GM12878 (cell line): Measurements from ENCODE around the gene PLK1. TPM values are rescaled to one million over a fixed set of nuclear protein-coding genes. Genes with fewer than 3 reads are reported as not detected.
A peak's percentile ranks its signal among the peaks of the same experiment; 100 is the strongest.

Experiments used
- ATAC-seq: fragments of 200-7000 bp; cut with Tn5 transposase; 3 replicates; pipeline ENCODE4 v1.9.1; 2020; ENCODE audit warnings: mild to moderate bottlenecking, moderate library complexity
- BruUV-seq: library from RNA; stranded (reverse); fragments of 400-500 nt; replicated peaks from 2 replicates; lab custom pipeline; 2021; lab: Mats Ljungman, UMichigan
- CTCF ChIA-PET: fragments of 300-600 bp; sonication (Branson Sonifier 250); formaldehyde crosslinking; extraction: SDS; loops from one replicate; lab custom pipeline; 2021; ENCODE audit warnings: inconsistent platforms; lab: Yijun Ruan, JAX
- POLR2A ChIA-PET: fragments of 350-600 bp; formaldehyde crosslinking; extraction: SDS; loops from one replicate; lab custom pipeline; 2021; ENCODE audit warnings: inconsistent platforms; lab: Charles Lee
- RAD21 ChIA-PET: fragments of 300-600 bp; sonication (Branson Sonifier 250); formaldehyde crosslinking; loops from one replicate; lab custom pipeline; 2023; ENCODE audit warnings: antibody characterized with exemption; ENCODE audit not compliant: unreplicated experiment; lab: Charles Lee
- SMC1A ChIA-PET: fragments of 300-600 bp; sonication (Branson Sonifier 250); formaldehyde crosslinking; loops from one replicate; lab custom pipeline; 2023; ENCODE audit not compliant: unreplicated experiment, uncharacterized antibody; lab: Charles Lee
- DNase-seq: peaks from one replicate; pipeline ENCODE4 v3.0.0-alpha.2; 2011; ENCODE audit warnings: low read depth, low spot score
- FAIRE-seq: peaks from 3 replicates; lab custom pipeline; 2011; peaks lifted over from hg19 to GRCh38; lab: Jason Lieb, UNC
- H2AFZ ChIP-seq: 2 replicates; pipeline ENCODE4 v1.6.0; 2011; ENCODE audit warnings: low read depth, low read length, control low read depth; ENCODE audit not compliant: control insufficient read depth
- H3K27ac ChIP-seq: 2 replicates; pipeline ENCODE4 v1.5.1; 2011; ENCODE audit warnings: control low read depth; ENCODE audit not compliant: control insufficient read depth, insufficient read depth
- H3K27me3 ChIP-seq, 2 experiments: replicated peaks in 1 of 2; 2 replicates each; pipeline versions ENCODE4 v1.6.0 to v1.6.1; 2011; ENCODE audit warnings: low read length in 1 of 2; ENCODE audit not compliant: control insufficient read depth in 2 of 2, insufficient read depth in 2 of 2
- H3K36me3 ChIP-seq, 2 experiments: 2 replicates each; pipeline ENCODE4 v1.5.1; 2011; ENCODE audit warnings: low read length in 1 of 2; ENCODE audit not compliant: control insufficient read depth in 2 of 2, insufficient read depth in 2 of 2
- H3K4me1 ChIP-seq: 2 replicates; pipeline ENCODE4 v1.6.1; 2011; ENCODE audit warnings: mild to moderate bottlenecking, low read length, moderate library complexity, mixed read lengths; ENCODE audit not compliant: control insufficient read depth, insufficient read depth
- H3K4me2 ChIP-seq: 2 replicates; pipeline ENCODE4 v1.6.0; 2011; ENCODE audit warnings: control low read depth; ENCODE audit not compliant: control insufficient read depth, insufficient read depth
- H3K4me3 ChIP-seq: fragments of 200-600 bp; sonication (generic); 2 replicates; pipeline ENCODE4 v1.5.1; 2016
- H3K79me2 ChIP-seq: 2 replicates; pipeline ENCODE4 v1.6.0; 2011; ENCODE audit warnings: low read length; ENCODE audit not compliant: control insufficient read depth, insufficient read depth
- H3K9ac ChIP-seq: 2 replicates; pipeline ENCODE4 v1.8.0; 2011; ENCODE audit warnings: low read length, control low read depth, mixed read lengths; ENCODE audit not compliant: control insufficient read depth, insufficient read depth
- H3K9me3 ChIP-seq: replicated peaks from 3 replicates; pipeline ENCODE4 v1.5.1; 2011; ENCODE audit warnings: mild to moderate bottlenecking, low read length; ENCODE audit not compliant: control insufficient read depth, insufficient read depth
- H4K20me1 ChIP-seq: 2 replicates; pipeline ENCODE4 v1.6.0; 2011; ENCODE audit not compliant: control insufficient read depth, insufficient read depth
- BCL3 ChIP-seq: IDR thresholded peaks from 2 replicates; pipeline ENCODE4 v1.6.1; 2011; ENCODE audit warnings: borderline replicate concordance, low read depth, mild to moderate bottlenecking, moderate library complexity, low read length; ENCODE audit not compliant: insufficient read depth, poor library complexity, severe bottlenecking
- CHD2 ChIP-seq: IDR thresholded peaks from 2 replicates; pipeline ENCODE4 v1.6.1; 2011; ENCODE audit warnings: low read depth, low read length, improper control_type of control experiment, borderline replicate concordance
- IKZF1 ChIP-seq: fragments of 450-650 bp; conservative IDR thresholded peaks from 2 replicates; pipeline ENCODE4 v1.6.1; 2017; ENCODE audit warnings: antibody characterized with exemption, mild to moderate bottlenecking
- RAD51 ChIP-seq: fragments of 450-650 bp; IDR thresholded peaks from 2 replicates; pipeline ENCODE4 v1.6.1; 2016; ENCODE audit warnings: moderate library complexity, mild to moderate bottlenecking, inconsistent platforms
- RCOR1 ChIP-seq: conservative IDR thresholded peaks from 2 replicates; pipeline ENCODE4 v1.6.1; 2012; ENCODE audit warnings: low read depth, low read length, improper control_type of control experiment
- WGBS: methylation state at CpG from one replicate; pipeline ENCODE4 v1.1.6; 2016; ENCODE audit warnings: low lambda C conversion rate; ENCODE audit not compliant: insufficient replicate concordance, insufficient coverage; ENCODE audit errors: missing lambda C conversion rate; 5-methylcytosine and 5-hydroxymethylcytosine counted together
- in situ Hi-C: fragments of 300-500 bp; cut with MboI; formaldehyde crosslinking; loops from 9 replicates; pipeline ENCODE4 v1.14.3; 2018; ENCODE audit warnings: mixed read lengths
- intact Hi-C: fragments of 100-400 bp; cut with micrococcal nuclease; formaldehyde crosslinking; loops from one replicate; pipeline ENCODE4 v1.14.2; 2022; ENCODE audit not compliant: unreplicated experiment
- polyA plus RNA-seq, 11 experiments: library from polyadenylated mRNA; depleted of rRNA in 4 of 11; unstranded in 6 of 11; stranded (reverse) in 5 of 11; fragments of >200 nt; fragmentation: Nextera tagmentation in 4 of 11; fragmentation: Illumina TruSeq in 1 of 11; extraction: Ambion mirVana in 4 of 11; extraction: Trizol in 1 of 11; gene quantifications; 1 replicate in 1 of 11; 2 replicates in 10 of 11; pipeline versions ENCODE4 v1.2.1 to v1.2.3, GENCODE V29; 2011 to 2016; ENCODE audit warnings: inconsistent platforms in 2 of 11, missing spikeins in 2 of 11, low read depth in 1 of 11
- total RNA-seq, 4 experiments: library from RNA; depleted of rRNA in 3 of 4; stranded (reverse); fragments of >200 nt in 3 of 4; fragmentation: Illumina TruSeq in 1 of 4; extraction: Trizol in 1 of 4; gene quantifications; 2 replicates each; pipeline versions ENCODE4 v1.2.1 to v1.2.3, GENCODE V29; 2013 to 2021
- TF ChIP-seq, protein P1 (sequence below): fragments of 450-650 bp; IDR thresholded peaks from 2 replicates; pipeline ENCODE4 v1.6.1; 2016; ENCODE audit warnings: mild to moderate bottlenecking

Gene PLK1
- total and polyA plus RNA-seq, 10 of the 15 experiments (the other 5 are each of a cell fraction or from before 2014, with no cell fraction given): 11.3 to 191 (median 84.5) TPM

DNA sequence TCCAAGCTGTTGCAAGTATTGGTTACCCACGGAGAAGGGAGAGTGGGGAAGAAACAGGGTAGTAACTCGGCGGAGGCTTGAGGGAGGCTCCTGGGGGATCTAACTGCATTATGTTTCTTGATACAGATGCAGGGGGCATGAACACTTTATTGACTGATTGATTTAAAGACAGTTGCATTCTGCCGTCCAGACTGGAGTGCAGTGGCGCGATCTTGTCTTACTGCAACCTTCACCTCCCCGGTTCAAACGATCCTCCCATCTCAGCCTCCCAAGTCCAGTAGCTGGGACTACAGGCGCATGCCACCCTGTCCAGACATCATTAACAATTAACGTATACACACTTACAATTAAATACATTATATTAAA, 49.4 kb downstream of the PLK1 start:
- ATAC-seq: peak; percentile 16; the same call in 1 of the 3 replicates
- in situ Hi-C loops: no loop called here
- FAIRE-seq: no peak
- CTCF ChIA-PET: interaction anchor here (0.9 to 1.3 kb wide), 6 partner anchors 13 to 542 kb away, joined by 3 to 8 read pairs (median 3); partner anchors contain the start of gene PLK1
- H3K79me2 ChIP-seq: no peaks in the 10 kb centered on the region
- POLR2A ChIA-PET: no interaction called here
- 0 out of 2 replicates have a peak overlapping the region, but pooled peaks have one; percentile 7 for H3K4me3 ChIP-seq
- H4K20me1 ChIP-seq: no peaks in the 10 kb centered on the region
- RAD21 ChIA-PET: interaction anchor here (0.6 to 1.0 kb wide), 3 partner anchors 115 to 552 kb away, joined by 3 read pairs; no protein-coding TSS in a partner anchor
- WGBS: 43% methylated on average over 10 of the region's 10 CpGs
- H3K27ac ChIP-seq: no peak overlapping the region
- intact Hi-C loops: loop anchor here (5.0 kb wide), 1 partner anchor 171 kb away; the partner anchor contains the start of genes EARS2 and UBFD1
- DNase-seq: no peak
- no peaks in the 10 kb centered on the region for H3K36me3 ChIP-seq
- SMC1A ChIA-PET: interaction anchor here (1.5 kb wide), 1 partner anchor 60 kb away, joined by 3 read pairs; no protein-coding TSS in a partner anchor
- H3K4me2 ChIP-seq: no peak overlapping the region
- no peaks in the 10 kb centered on the region for H3K4me1 ChIP-seq
- no peak overlapping the region for H3K9ac ChIP-seq
- H3K9me3 ChIP-seq: no peaks in the 10 kb centered on the region; the same call in 1 of the 3 replicates
- H3K27me3 ChIP-seq: no peaks in the 10 kb centered on the region; a peak in 1 of 4 replicates
- no TSS peak for BruUV-seq
- no peak for TF ChIP-seq RCOR1
- TF ChIP-seq CHD2: no peak
- no peak for TF ChIP-seq RAD51
- TF ChIP-seq BCL3: no peak
- no peak; the same call in 1 of the 2 replicates for TF ChIP-seq IKZF1
- TF ChIP-seq, protein P1, sequence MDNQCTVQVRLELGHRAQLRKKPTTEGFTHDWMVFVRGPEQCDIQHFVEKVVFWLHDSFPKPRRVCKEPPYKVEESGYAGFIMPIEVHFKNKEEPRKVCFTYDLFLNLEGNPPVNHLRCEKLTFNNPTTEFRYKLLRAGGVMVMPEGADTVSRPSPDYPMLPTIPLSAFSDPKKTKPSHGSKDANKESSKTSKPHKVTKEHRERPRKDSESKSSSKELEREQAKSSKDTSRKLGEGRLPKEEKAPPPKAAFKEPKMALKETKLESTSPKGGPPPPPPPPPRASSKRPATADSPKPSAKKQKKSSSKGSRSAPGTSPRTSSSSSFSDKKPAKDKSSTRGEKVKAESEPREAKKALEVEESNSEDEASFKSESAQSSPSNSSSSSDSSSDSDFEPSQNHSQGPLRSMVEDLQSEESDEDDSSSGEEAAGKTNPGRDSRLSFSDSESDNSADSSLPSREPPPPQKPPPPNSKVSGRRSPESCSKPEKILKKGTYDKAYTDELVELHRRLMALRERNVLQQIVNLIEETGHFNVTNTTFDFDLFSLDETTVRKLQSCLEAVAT: no peak
- H2AFZ ChIP-seq: no peak overlapping the region
